ENCODE measurements around the gene GRAMD1B.

- TF ChIP-seq POLR2A (IDR thresholded peaks at IDR 0.05; ENCODE audit: low read length) = no peak
- no peak for TF ChIP-seq GATA1 (IDR thresholded peaks at IDR 0.05; ENCODE audit: low read depth, low read length)
These were observed 24.9 kb upstream of the GRAMD1B start for GRCh38 chr11:123405123-123405592.

Data from erythroblast (primary cell).